Stimulated activated naive CD8-positive, alpha-beta T cell treated with anti-CD3 and anti-CD28 coated beads, Interleukin-15, Interleukin-2, amounts not matched to agents 100 U/mL and 50 U/mL, for 24 hours (primary cell): Measurements from ENCODE around the gene MOK.

Experiments
- ATAC-seq: fragments of 150-1000 bp; cut with Tn5 transposase; one replicate; pipeline ENCODE4 v1.10.0; 2021
- DNase-seq: peaks from one replicate; pipeline ENCODE4 v3.0.0; 2021

The MOK gene

GRCh38 chr14:102223682-102224081 lies 81.3 kb downstream of the MOK start:
- DNase-seq (no peak), ATAC-seq (no peak)

GRCh38 chr14:102222751-102223150 lies 82.2 kb downstream of the MOK start:
- DNase-seq (no peak), ATAC-seq (no peak)

GRCh38 chr14:102222009-102222575 lies 82.9 kb downstream of the MOK start:
- ATAC-seq = no peak
- no peak for DNase-seq

- DNase-seq = no peak
- no peak for ATAC-seq
Measured at GRCh38 chr14:102221026-102221425, 83.9 kb downstream of the MOK start.

DNA sequence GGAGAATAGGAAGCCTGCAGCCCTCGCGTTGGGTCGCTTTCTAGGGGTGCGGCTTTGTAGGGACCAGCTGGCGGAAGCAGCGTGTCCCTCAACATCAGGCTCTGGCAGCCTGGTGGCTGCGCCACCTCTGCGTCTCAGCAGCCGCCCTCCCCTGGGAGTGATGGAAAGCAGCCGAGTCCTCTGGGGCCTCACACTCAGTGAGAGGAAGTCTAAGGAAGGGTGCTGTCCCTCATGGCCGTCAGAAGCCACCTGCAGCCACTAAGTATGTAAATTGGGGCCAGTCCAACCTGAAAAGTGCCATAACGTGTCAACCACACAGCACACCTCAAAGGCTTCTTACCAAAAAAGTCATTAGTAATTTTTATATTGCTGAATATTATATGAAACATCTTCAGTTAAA lies 84.9 kb downstream of the MOK start:
- ATAC-seq = no peak

GRCh38 chr14:102219316-102219715 lies 85.6 kb downstream of the MOK start:
- DNase-seq = no peak
- ATAC-seq = no peak

More for the DNA sequence above, 84.9 kb downstream of the MOK start:
- peak; percentile 14 for DNase-seq

- no peak for DNase-seq
Measured at GRCh38 chr14:102218688-102219087, 86.3 kb downstream of the MOK start.

GRCh38 chr14:102217987-102218421 lies 87.0 kb downstream of the MOK start:
- DNase-seq (no peak), ATAC-seq (no peak)

More at GRCh38 chr14:102218688-102219087, 86.3 kb downstream of the MOK start:
- no peak for ATAC-seq

DNA sequence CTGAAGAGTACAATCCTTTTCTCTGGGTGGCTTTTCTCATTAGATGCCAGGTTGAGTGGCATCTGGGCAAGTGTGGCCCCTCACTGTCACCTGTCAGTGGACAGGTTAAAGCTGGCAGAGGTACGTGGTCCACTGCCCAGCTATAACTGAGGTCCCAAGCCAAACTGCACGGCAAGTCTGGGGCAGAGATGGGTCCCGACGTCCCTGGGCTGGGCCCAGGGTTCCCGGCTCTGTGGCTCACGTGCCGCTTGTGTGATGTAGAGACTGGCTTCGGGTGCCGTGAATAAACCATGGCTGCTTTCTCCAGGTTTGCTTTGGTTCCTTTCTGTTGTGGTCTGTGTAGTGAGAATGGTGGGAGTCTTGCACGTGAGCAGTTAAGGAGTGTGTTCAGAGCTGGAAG lies 87.6 kb downstream of the MOK start:
- no peak for DNase-seq
- no peak for ATAC-seq

DNA sequence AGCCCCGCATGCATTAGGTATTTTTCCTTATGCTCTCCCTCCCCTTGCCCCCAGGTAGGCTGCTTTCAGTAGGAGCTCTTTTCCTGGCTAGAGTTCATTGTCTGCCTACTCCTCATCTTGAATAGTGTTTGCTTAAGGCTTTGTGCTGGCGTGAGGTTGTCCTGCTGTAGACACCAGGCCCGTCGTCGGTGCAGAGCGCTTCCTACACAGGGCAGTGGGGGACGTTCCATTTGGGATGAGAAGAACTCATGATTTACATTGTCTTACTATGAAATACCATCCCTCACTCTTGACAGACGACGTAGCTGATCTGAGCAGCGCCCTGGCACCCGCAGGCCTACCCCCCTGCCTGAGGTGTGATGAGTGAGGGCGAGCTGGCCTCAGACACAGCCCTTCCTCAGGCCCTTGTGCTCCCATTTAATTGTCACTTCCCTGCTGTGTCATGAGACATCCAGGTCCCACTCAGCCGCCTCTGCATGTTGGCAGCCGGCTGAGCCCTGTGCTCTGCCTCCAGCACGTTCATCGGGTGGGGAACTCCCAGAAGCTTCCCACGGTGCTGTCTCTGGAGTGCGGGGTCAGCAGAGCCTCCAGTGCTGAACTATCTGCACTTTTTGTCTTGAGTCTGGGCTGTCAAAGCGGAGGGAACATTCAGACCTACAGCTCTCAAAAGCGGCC lies 89.3 kb downstream of the MOK start:
- DNase-seq (no peak), ATAC-seq (no peak)

GRCh38 chr14:102215071-102215470 lies 89.9 kb downstream of the MOK start:
- ATAC-seq (no peak), DNase-seq (no peak)

GRCh38 chr14:102213984-102214658 lies 90.8 kb downstream of the MOK start:
- ATAC-seq (no peak), DNase-seq (no peak)

GRCh38 chr14:102213470-102213869 lies 91.5 kb downstream of the MOK start:
- ATAC-seq = no peak
- no peak for DNase-seq

GRCh38 chr14:102212845-102213244 lies 92.1 kb downstream of the MOK start:
- ATAC-seq (no peak), DNase-seq (no peak)

- DNase-seq = no peak
Measured at GRCh38 chr14:102212356-102212755, 92.6 kb downstream of the MOK start.

DNA sequence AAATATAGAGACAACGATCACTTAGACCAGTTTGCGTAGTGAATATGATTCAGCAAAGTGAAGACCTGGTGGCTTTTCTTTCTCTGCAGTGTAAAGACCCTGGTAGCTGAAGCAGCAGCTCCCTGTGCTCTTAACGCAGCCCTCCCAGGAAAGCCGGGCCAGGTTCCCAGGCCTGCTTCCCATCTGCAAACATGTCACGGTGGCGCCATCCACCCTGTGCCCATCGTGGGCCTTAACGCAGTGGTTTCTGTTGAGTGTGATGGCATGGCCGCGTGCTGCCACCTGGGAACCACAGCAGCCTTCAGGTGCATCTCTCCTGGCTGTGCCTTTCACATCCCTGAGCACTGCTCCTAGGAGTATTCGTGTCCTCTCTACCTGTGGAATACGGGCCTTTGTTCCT lies 93.7 kb downstream of the MOK start:
- DNase-seq (no peak), ATAC-seq (no peak)

More at GRCh38 chr14:102212356-102212755, 92.6 kb downstream of the MOK start:
- ATAC-seq = no peak

DNA sequence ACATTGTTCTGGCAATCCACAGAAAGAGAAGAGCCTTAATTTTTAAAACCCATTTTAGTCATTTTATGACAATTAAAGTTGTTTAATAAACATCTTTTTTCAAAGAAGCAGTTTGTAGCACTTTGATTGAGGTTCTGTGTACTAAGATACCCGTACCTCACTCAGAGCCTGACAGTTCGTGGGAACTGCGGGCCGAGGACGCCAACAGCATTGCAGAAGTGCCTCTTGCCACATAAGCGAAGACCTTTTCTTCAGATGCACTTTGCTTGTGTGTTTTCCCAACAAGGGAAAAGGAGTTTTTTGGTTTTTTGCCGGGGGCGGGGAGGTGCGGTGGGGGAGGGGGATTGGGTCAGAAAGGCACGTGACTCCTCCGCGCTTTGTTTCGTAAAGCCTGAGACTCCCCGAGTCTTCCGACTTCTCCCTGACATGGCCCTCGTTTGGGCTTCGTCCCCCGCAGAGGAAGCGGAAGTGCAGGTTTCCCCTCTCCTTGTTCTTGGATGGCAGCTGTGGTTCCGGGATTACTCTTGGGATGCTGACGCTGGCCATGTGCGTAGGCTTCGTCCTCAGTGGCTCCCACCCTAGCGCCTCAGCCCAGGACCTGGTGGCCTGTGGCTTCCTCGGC lies 94.4 kb downstream of the MOK start:
- DNase-seq = no peak
- no peak for ATAC-seq

DNA sequence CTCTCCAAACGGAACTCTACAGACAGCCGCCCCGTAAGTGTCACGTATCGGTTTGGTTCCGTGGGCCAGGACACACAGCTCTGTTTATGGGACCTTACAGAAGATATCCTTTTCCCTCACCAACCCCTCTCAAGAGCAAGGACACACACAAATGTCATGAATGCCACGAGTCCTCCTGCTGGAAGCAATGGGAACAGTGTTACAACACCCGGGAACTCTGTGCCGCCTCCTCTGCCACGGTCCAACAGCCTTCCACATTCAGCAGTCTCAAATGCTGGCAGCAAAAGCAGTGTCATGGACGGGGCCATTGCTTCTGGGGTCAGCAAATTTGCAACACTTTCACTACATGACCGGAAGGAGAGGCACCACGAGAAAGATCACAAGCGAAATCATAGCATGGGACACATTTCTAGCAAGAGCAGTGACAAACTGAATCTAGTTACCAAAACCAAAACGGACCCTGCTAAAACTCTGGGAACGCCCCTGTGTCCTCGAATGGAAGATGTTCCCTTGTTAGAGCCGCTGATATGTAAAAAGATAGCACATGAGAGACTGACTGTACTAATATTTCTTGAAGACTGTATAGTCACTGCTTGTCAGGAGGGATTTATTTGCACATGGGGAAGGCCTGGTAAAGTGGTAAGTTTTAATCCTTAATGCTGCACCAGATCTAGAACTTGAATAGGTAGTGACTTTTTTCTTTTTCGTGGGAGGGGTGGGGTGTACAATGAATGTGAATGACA lies 95.6 kb downstream of the MOK start:
- DNase-seq = no peak
- ATAC-seq = no peak

DNA sequence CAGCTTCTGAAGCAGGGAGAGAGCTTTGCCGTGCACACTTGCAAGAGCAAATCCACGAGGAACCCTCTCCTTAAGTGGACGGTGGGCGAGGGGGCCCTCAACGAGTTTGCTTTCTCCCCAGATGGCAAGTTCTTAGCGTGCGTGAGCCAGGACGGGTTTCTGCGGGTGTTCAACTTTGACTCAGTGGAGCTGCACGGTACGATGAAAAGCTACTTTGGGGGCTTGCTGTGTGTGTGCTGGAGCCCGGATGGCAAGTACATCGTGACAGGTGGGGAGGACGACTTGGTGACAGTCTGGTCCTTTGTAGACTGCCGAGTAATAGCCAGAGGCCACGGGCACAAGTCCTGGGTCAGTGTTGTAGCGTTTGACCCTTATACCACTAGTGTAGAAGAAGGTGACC lies 96.2 kb downstream of the MOK start:
- ATAC-seq (no peak), DNase-seq (no peak)

DNA sequence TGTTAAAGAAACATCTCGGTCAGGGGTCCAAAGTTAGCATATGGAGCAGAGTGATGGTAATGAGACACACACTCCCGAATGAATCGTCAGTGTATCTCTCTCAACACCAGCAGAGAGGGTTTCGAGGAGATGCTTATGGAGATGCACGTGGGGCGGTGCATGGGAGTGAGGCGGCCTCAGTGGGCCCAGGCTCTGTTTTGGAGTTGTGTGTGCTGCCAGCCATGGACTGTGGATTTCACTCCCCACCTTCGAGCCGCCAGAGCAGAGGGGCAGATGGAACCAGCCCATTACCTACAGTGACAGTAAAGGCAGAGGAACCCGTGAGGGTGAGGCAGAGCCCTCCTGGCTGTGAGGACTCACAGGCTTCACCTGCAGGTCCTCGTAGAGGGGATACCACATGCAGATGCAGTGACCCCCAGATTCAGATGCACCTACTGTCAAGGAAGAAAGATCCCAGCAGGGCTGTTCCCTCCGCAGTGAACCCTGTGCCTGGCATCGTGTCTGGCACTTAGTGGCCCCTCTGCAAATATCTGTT lies 97.1 kb downstream of the MOK start:
- ATAC-seq (no peak), DNase-seq (no peak)

DNA sequence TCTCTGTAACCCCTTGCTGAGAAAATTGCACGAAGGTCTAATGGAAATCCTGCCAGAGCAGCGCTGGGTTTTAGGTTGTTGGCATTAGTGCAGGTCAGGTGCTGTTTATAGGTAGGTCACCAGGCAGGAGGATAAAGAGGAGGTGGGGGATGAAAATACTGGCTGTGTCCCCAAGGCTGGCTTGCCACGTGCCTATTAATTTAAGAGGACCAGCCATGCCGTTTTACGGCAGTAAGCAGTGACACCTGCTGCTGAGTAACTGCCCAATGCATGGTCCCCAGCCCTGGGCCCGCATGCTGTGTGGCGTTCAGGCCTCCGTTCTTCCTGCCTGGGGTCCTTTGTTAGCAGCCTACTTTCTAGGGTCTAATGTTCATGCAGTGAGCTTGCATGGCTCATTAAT lies 98.0 kb downstream of the MOK start:
- ATAC-seq = no peak
- no peak for DNase-seq

DNA sequence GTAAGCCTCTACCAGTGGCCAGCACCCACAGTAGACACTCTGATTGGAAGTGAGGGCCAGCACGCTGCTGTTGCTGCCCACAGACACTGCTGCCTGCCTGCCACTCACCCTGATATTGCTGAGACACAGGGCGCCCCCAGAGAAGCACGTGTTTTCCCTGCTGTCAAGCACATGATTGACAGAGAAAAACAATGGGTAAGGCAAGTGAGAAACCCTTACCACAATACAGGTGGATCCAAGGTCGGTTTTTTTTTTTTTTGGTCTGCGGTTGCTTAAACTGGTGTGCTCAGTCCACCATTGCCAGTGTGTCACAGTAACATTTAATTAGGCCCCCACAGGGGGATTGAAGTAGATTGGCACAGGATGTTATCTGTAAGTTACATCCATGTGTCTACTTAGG lies 99.4 kb downstream of the MOK start:
- no peak for ATAC-seq
- no peak for DNase-seq
